ENCODE measurements around the gene NUAK2.
"Not testable (repeated sequence)": the region's sequence is repeated elsewhere in the genome, so short reads cannot be mapped to it uniquely, and the experiment has no call there.

The NUAK2 gene

GRCh38 chr1:205285381-205286101 lies 36.0 kb downstream of the NUAK2 start:
- TF ChIP-seq CTCF (conservative IDR thresholded peaks at IDR 0.05) (no peak), ZFX (IDR thresholded peaks at IDR 0.05) (no peak)
- H3K27ac ChIP-seq = no peak overlapping the region

GRCh38 chr1:205284420-205285144 lies 37.0 kb downstream of the NUAK2 start:
- no peak for TF ChIP-seq ZFX (IDR thresholded peaks at IDR 0.05)
- TF ChIP-seq CTCF (conservative IDR thresholded peaks at IDR 0.05) = no peak
- H3K27ac ChIP-seq = no peak overlapping the region

GRCh38 chr1:205283270-205284147 lies 38.0 kb downstream of the NUAK2 start:
- H3K27ac ChIP-seq = no peak overlapping the region
- TF ChIP-seq CTCF (conservative IDR thresholded peaks at IDR 0.05) (no peak), ZFX (IDR thresholded peaks at IDR 0.05) (no peak)

GRCh38 chr1:205280666-205281395 lies 40.7 kb downstream of the NUAK2 start:
- H3K27ac ChIP-seq = not testable (repeated sequence)

- no peak overlapping the region for H3K27ac ChIP-seq
- no peak for TF ChIP-seq ZFX (IDR thresholded peaks at IDR 0.05)
Observed at GRCh38 chr1:205279986-205280385, 41.6 kb downstream of the NUAK2 start.

GRCh38 chr1:205276689-205277065 lies 44.9 kb downstream of the NUAK2 start:
- TF ChIP-seq ZFX (IDR thresholded peaks at IDR 0.05) = no peak
- no peak for TF ChIP-seq CTCF (conservative IDR thresholded peaks at IDR 0.05)
- no peak overlapping the region for H3K27ac ChIP-seq

GRCh38 chr1:205275916-205276688 lies 45.4 kb downstream of the NUAK2 start:
- H3K27ac ChIP-seq = peak overlapping the region; percentile 34

More at GRCh38 chr1:205275916-205276688, 45.4 kb downstream of the NUAK2 start:
- no peak for TF ChIP-seq CTCF (conservative IDR thresholded peaks at IDR 0.05)
- TF ChIP-seq ZFX (IDR thresholded peaks at IDR 0.05) = no peak
